GM21367 (cell line): ENCODE measurements around the gene POLR3GL.
"Not testable (repeated sequence)": the region's sequence is repeated elsewhere in the genome, so short reads cannot be mapped to it uniquely, and the experiment has no call there.

Source experiments
- ATAC-seq: cut with Tn5 transposase; IDR thresholded peaks from one replicate; pipeline ENCODE4 v1.9.1; 2021; ENCODE audit not compliant: unreplicated experiment

Gene POLR3GL

GRCh38 chr1:146019231-146020057 lies 55.0 kb downstream of the POLR3GL start:
- no peak for ATAC-seq

GRCh38 chr1:146020058-146021049 lies 55.9 kb downstream of the POLR3GL start:
- no peak for ATAC-seq

- ATAC-seq: no peak
Observed at GRCh38 chr1:146021050-146021445, 56.6 kb downstream of the POLR3GL start.

GRCh38 chr1:146021622-146022402 lies 57.3 kb downstream of the POLR3GL start, which contains the start of gene HJV:
Gene HJV (minus strand): TSS chr1:146021735. CDS start chr1:146020231, 1,504 bp downstream.
- no peak for ATAC-seq

- ATAC-seq: no peak
Observed at GRCh38 chr1:146022403-146023127, 58.1 kb downstream of the POLR3GL start.

GRCh38 chr1:146025787-146026495 lies 61.5 kb downstream of the POLR3GL start:
- not testable (repeated sequence) for ATAC-seq

GRCh38 chr1:146026650-146027049 lies 62.2 kb downstream of the POLR3GL start:
- not testable (repeated sequence) for ATAC-seq
